ENCODE results near the gene NPC1.
"Not testable (repeated sequence)": the region's sequence is repeated elsewhere in the genome, so short reads cannot be mapped to it uniquely, and the experiment has no call there.

Gene NPC1

DNA sequence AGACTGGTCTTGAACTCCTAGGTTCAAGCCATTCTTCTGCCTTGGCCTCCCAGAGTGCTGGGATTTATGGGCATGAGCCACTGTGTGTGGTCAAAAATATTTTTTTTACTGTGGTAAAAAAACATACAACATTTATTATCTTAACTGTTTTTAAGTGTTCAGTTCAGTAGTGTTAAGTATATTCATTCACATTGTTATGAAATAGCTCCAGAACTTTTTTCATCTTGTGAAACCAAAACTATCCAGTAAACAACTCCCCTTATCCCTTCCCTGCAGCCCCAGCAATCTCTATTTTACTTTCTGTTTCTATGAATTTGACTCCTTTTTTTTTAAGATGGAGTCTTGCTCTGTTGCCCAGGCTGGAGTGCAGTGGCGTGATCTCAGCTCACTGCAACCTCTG, 73.7 kb downstream of the NPC1 start:
- no peak for TF ChIP-seq CTCF (IDR thresholded peaks at IDR 0.05; ENCODE audit: poor library complexity, severe bottlenecking)
- DNase-seq (ENCODE audit: low spot score): no peak
- Histone ChIP-seq H3K36me3 (ENCODE audit: low read depth) (peaks cover 55% of the 10 kb centered on the region), H3K27ac (ENCODE audit: poor library complexity, severe bottlenecking) (no peak overlapping the region), H3K9me3 (ENCODE audit: severe bottlenecking) (no peaks in the 10 kb centered on the region), H3K4me3 (ENCODE audit: severe bottlenecking) (no peak overlapping the region), H3K4me1 (ENCODE audit: insufficient read depth, poor library complexity, severe bottlenecking) (peaks cover 11% of the 10 kb centered on the region), H3K27me3 (ENCODE audit: insufficient read depth, poor library complexity, severe bottlenecking) (no peaks in the 10 kb centered on the region)
- ATAC-seq (ENCODE audit: low read depth): no peak

- ATAC-seq (ENCODE audit: low read depth); H3K27me3 ChIP-seq (ENCODE audit: insufficient read depth, poor library complexity, severe bottlenecking); H3K9me3 ChIP-seq (ENCODE audit: severe bottlenecking); H3K4me3 ChIP-seq (ENCODE audit: severe bottlenecking); DNase-seq (ENCODE audit: low spot score); H3K27ac ChIP-seq (ENCODE audit: poor library complexity, severe bottlenecking): not testable (repeated sequence)
- Histone ChIP-seq H3K4me1 (ENCODE audit: insufficient read depth, poor library complexity, severe bottlenecking) (peaks cover 11% of the 10 kb centered on the region), H3K36me3 (ENCODE audit: low read depth) (peaks cover 55% of the 10 kb centered on the region)
Observed at GRCh38 chr18:23512216-23512615, 74.1 kb downstream of the NPC1 start.

DNA sequence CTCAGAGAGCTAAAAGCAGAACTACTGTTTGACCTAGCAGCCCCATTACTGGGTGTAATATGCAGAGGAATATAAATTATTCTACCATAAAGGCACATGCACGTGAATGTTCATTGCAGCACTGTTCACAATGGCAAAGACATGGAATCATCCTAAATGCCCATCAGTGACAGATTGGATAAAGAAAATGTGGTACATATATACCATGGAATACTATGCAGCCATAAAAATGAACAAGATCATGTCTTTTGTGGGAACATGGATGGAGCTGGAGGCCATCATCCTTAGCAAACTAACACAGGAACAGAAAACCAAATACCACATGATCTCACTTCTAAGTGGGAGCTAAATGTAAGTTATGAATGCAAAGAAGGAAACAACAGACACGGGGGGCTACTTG, 75.4 kb downstream of the NPC1 start:
- not testable (repeated sequence) for H3K27ac ChIP-seq (ENCODE audit: poor library complexity, severe bottlenecking); H3K27me3 ChIP-seq (ENCODE audit: insufficient read depth, poor library complexity, severe bottlenecking); DNase-seq (ENCODE audit: low spot score); H3K9me3 ChIP-seq (ENCODE audit: severe bottlenecking); ATAC-seq (ENCODE audit: low read depth); H3K4me3 ChIP-seq (ENCODE audit: severe bottlenecking)
- Histone ChIP-seq H3K36me3 (ENCODE audit: low read depth) (peaks cover 57% of the 10 kb centered on the region), H3K4me1 (ENCODE audit: insufficient read depth, poor library complexity, severe bottlenecking) (peaks cover 11% of the 10 kb centered on the region)

GRCh38 chr18:23506393-23506792, 79.9 kb downstream of the NPC1 start:
- no peak for ATAC-seq (ENCODE audit: low read depth)
- TF ChIP-seq CTCF (IDR thresholded peaks at IDR 0.05; ENCODE audit: poor library complexity, severe bottlenecking): no peak
- Histone ChIP-seq H3K9me3 (ENCODE audit: severe bottlenecking) (no peaks in the 10 kb centered on the region), H3K36me3 (ENCODE audit: low read depth) (peaks cover 53% of the 10 kb centered on the region), H3K4me3 (ENCODE audit: severe bottlenecking) (no peak overlapping the region), H3K27ac (ENCODE audit: poor library complexity, severe bottlenecking) (no peak overlapping the region), H3K4me1 (ENCODE audit: insufficient read depth, poor library complexity, severe bottlenecking) (peaks cover 10% of the 10 kb centered on the region), H3K27me3 (ENCODE audit: insufficient read depth, poor library complexity, severe bottlenecking) (no peaks in the 10 kb centered on the region)
- DNase-seq (ENCODE audit: low spot score): no peak

DNA sequence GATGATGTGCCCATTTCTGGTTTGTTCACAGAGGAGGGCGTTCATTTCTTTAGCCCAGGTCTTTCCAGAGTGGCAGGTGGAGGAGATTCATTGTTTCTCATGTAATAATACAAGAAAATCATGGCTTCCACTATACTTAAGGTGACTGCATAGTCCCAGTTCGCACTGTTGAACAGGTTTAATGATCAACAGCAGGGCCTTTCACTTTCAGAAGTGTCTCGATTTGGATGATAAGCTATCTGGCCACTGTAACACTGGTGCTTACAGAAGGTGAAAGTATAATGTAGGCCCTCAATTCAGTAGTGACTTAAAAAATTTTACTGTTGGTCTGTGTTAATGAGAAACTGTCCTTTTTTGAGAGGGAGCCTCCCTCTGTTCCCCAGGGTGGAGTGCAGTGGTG, 81.6 kb downstream of the NPC1 start:
- no peak overlapping the region for H3K27ac ChIP-seq (ENCODE audit: poor library complexity, severe bottlenecking)
- ATAC-seq (ENCODE audit: low read depth): no peak
- TF ChIP-seq CTCF (IDR thresholded peaks at IDR 0.05; ENCODE audit: poor library complexity, severe bottlenecking): no peak
- H3K4me3 ChIP-seq (ENCODE audit: severe bottlenecking): no peak overlapping the region
- no peaks in the 10 kb centered on the region for H3K27me3 ChIP-seq (ENCODE audit: insufficient read depth, poor library complexity, severe bottlenecking)
- peaks cover 10% of the 10 kb centered on the region for H3K4me1 ChIP-seq (ENCODE audit: insufficient read depth, poor library complexity, severe bottlenecking)
- H3K9me3 ChIP-seq (ENCODE audit: severe bottlenecking): no peaks in the 10 kb centered on the region
- no peak for DNase-seq (ENCODE audit: low spot score)
- peaks cover 42% of the 10 kb centered on the region for H3K36me3 ChIP-seq (ENCODE audit: low read depth)

- Histone ChIP-seq H3K4me1 (ENCODE audit: insufficient read depth, poor library complexity, severe bottlenecking) (peaks cover 10% of the 10 kb centered on the region), H3K27ac (ENCODE audit: poor library complexity, severe bottlenecking) (peak overlapping the region; percentile 39), H3K4me3 (ENCODE audit: severe bottlenecking) (peak overlapping the region; percentile 81), H3K27me3 (ENCODE audit: insufficient read depth, poor library complexity, severe bottlenecking) (no peaks in the 10 kb centered on the region), H3K36me3 (ENCODE audit: low read depth) (peaks cover 34% of the 10 kb centered on the region), H3K9me3 (ENCODE audit: severe bottlenecking) (no peaks in the 10 kb centered on the region)
- TF ChIP-seq CTCF (IDR thresholded peaks at IDR 0.05; ENCODE audit: poor library complexity, severe bottlenecking): no peak
- no peak for DNase-seq (ENCODE audit: low spot score)
- ATAC-seq (ENCODE audit: low read depth): no peak
Observed at GRCh38 chr18:23503963-23504344, 82.4 kb downstream of the NPC1 start.

Data from RWPE2 (cell line).